Transverse colon (tissue), 4 donors: ENCODE measurements around the gene RAP1GDS1. TPM values are rescaled to one million over a fixed set of nuclear protein-coding genes. Genes with fewer than 3 reads are reported as not detected.

Source experiments
- DNase-seq: peaks from one replicate; pipeline ENCODE4 v3.0.0-alpha.2; 2019
- H3K27ac ChIP-seq, 4 donors: fragments of 200-600 bp; sonication (generic); 2 replicates each; pipeline ENCODE4 v1.5.1; 2016 to 2018; ENCODE audit warnings: inconsistent platforms in 4 of 4
- H3K27me3 ChIP-seq: fragments of 200-600 bp; sonication (generic); 2 replicates; pipeline ENCODE4 v1.5.1; 2017; ENCODE audit warnings: inconsistent platforms
- H3K36me3 ChIP-seq, 4 donors: fragments of 200-600 bp; sonication (generic); 2 replicates each; pipeline ENCODE4 v1.5.1; 2017 to 2019; ENCODE audit warnings: inconsistent platforms in 4 of 4
- H3K4me1 ChIP-seq, 4 donors: fragments of 200-600 bp; sonication (generic); 2 replicates each; pipeline ENCODE4 v1.5.1; 2017 to 2020; ENCODE audit warnings: inconsistent platforms in 4 of 4
- H3K4me3 ChIP-seq, 4 donors: fragments of 200-600 bp; sonication (generic); 1 replicate in 1 of 4; 2 replicates in 3 of 4; pipeline versions ENCODE4 v1.5.1 to v1.6.1; 2017 to 2019; ENCODE audit warnings: inconsistent platforms in 4 of 4
- H3K9me3 ChIP-seq, 2 donors: fragments of 200-600 bp; sonication (generic); 2 replicates each; pipeline ENCODE4 v1.5.1; 2017 to 2019; ENCODE audit warnings: inconsistent platforms in 2 of 2
- EP300 ChIP-seq: sonication (generic); formaldehyde crosslinking; IDR thresholded peaks from one replicate; pipeline ENCODE4 v1.6.1; 2017; ENCODE audit warnings: antibody characterized with exemption, low read depth
- POLR2A ChIP-seq: fragments of 450-650 bp; IDR thresholded peaks from one replicate; pipeline ENCODE4 v1.6.1; 2016; ENCODE audit warnings: antibody characterized with exemption, mild to moderate bottlenecking, moderate library complexity
- POLR2AphosphoS5 ChIP-seq, 3 donors: sonication (generic); formaldehyde crosslinking; IDR thresholded peaks; one replicate each; pipeline ENCODE4 v1.6.1; 2016; ENCODE audit warnings: antibody characterized with exemption in 3 of 3
- WGBS, 2 donors: methylation state at CpG; one replicate each; pipeline ENCODE4 v1.1.5; 2018; ENCODE audit warnings: low coverage in 1 of 2; 5-methylcytosine and 5-hydroxymethylcytosine counted together
- in situ Hi-C, 4 donors: fragments of 200-750 bp; cut with MboI; loops; one replicate each; pipeline versions ENCODE4 v1.15.0 to v1.15.1; 2017; ENCODE audit warnings: low sequenced_read_pairs in 3 of 4, low pct_ligation_motif_present in 1 of 4, low pct_unique_long_range_greater_than_20kb in 1 of 4
- intact Hi-C: fragments of 100-400 bp; cut with DNase I; formaldehyde crosslinking; loops from one replicate; pipeline ENCODE4 v1.15.1; 2023; ENCODE audit warnings: low total_unique reads
- total RNA-seq, 4 donors: library from RNA; depleted of rRNA; stranded (reverse); fragments of >200 nt; gene quantifications; one replicate each; pipeline ENCODE4 v1.1.0, GENCODE V29; 2016
- TF ChIP-seq, protein P1 (sequence below), 5 experiments: fragments of 200-600 bp in 3 of 5; fragments of 450-650 bp in 2 of 5; sonication (generic) in 3 of 5; IDR thresholded peaks; 1 replicate in 2 of 5; 2 replicates in 3 of 5; pipeline ENCODE4 v1.5.1; 2016 to 2017; ENCODE audit warnings: antibody characterized with exemption in 5 of 5, inconsistent platforms in 3 of 5, mild to moderate bottlenecking in 2 of 5, moderate library complexity in 1 of 5

RAP1GDS1 gene
- total RNA-seq, 4 donors from 2014 or later: 6.7 to 44.3 (median 34.2) TPM

DNA sequence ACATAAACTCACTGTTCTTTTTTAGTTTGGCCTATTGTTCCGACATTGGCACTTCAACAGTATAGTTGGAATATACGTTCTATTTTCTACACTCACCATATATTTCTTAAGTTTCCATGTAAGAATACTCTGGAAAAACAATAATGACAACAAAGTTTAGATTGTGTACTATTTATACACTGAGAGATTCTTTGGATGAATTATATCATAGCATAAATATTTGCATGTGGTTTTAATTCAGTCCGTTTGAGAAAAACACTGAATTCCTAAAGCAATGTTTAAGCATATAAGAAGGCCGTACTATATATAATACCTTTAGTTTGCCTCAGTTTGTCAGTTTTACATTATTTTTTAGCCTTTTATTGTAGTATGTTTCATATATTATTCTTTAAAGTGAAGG is 82.4 kb downstream of the RAP1GDS1 start:
- Histone ChIP-seq H3K4me3 (no peak overlapping the region), H3K4me1 (no peaks in the 10 kb centered on the region), H3K27ac (no peak overlapping the region), H3K36me3 (peaks cover 0 to 13% (median 3%) of the 10 kb centered on the region in 4 donors), H3K9me3 (peaks cover 0 to 2% of the 10 kb centered on the region in 2 donors), H3K27me3 (no peaks in the 10 kb centered on the region)
- no peak for TF ChIP-seq POLR2AphosphoS5 (IDR thresholded peaks at IDR 0.05)
- no peak for TF ChIP-seq POLR2A
- TF ChIP-seq, protein P1, sequence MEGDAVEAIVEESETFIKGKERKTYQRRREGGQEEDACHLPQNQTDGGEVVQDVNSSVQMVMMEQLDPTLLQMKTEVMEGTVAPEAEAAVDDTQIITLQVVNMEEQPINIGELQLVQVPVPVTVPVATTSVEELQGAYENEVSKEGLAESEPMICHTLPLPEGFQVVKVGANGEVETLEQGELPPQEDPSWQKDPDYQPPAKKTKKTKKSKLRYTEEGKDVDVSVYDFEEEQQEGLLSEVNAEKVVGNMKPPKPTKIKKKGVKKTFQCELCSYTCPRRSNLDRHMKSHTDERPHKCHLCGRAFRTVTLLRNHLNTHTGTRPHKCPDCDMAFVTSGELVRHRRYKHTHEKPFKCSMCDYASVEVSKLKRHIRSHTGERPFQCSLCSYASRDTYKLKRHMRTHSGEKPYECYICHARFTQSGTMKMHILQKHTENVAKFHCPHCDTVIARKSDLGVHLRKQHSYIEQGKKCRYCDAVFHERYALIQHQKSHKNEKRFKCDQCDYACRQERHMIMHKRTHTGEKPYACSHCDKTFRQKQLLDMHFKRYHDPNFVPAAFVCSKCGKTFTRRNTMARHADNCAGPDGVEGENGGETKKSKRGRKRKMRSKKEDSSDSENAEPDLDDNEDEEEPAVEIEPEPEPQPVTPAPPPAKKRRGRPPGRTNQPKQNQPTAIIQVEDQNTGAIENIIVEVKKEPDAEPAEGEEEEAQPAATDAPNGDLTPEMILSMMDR (IDR thresholded peaks at IDR 0.05): no peak
- TF ChIP-seq EP300: no peak
- no peak for DNase-seq
- WGBS, 2 donors: 85 to 86% methylated on average over 4 of the region's 4 CpGs
- intact Hi-C loops (no loop called here), in situ Hi-C loops (no loop called here)

DNA sequence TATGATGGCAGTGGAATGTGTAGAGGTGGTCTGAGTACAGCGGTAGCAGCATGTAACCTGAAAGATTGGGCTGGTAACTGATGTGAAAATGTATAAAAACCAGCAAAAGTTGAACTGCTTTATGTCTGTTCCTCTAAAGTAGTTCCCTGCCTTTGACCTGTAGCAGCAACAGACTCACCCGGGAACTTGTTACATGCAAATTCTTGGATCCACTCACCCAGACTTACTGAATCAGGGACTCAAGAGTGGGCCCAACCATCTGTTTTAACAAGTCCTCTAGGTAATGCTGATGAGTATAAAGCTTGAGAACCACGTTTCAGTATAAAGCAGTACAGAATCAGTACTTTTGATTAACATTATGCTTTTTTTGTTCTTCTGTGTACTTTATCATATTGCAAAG is 84.7 kb downstream of the RAP1GDS1 start:
- intact Hi-C loops (no loop called here), in situ Hi-C loops (no loop called here)
- Histone ChIP-seq H3K27ac (no peak overlapping the region), H3K4me3 (no peak overlapping the region), H3K27me3 (no peaks in the 10 kb centered on the region), H3K9me3 (peaks cover 0 to 3% of the 10 kb centered on the region in 2 donors), H3K4me1 (no peaks in the 10 kb centered on the region), H3K36me3 (peaks cover 0 to 13% (median 3%) of the 10 kb centered on the region in 4 donors)
- 87 to 89% methylated on average over 3 of the region's 3 CpGs for WGBS, 2 donors
- TF ChIP-seq, protein P1 (IDR thresholded peaks at IDR 0.05): no peak
- no peak for TF ChIP-seq POLR2AphosphoS5 (IDR thresholded peaks at IDR 0.05)
- no peak for TF ChIP-seq POLR2A
- no peak for TF ChIP-seq EP300
- DNase-seq: no peak

DNA sequence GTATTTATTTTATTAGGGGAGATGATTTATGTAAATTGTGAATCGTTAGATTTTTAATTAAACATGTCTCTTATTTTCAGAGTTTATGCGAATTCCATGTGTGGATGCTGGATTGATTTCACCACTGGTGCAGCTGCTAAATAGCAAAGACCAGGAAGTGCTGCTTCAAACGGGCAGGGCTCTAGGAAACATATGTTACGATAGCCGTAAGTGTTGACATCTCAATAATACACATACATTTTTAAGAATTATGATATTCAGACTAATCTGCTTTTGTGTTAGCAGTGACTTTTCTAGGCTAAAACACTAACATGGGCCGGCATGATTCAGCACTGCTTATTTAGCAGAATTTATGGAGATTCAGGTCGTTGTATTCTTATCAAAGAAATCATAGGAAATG is 91.2 kb downstream of the RAP1GDS1 start:
- Histone ChIP-seq H3K4me3 (no peak overlapping the region), H3K36me3 (peaks cover 0 to 9% (median under 1%) of the 10 kb centered on the region in 4 donors), H3K4me1 (no peaks in the 10 kb centered on the region), H3K27ac (no peak overlapping the region), H3K27me3 (no peaks in the 10 kb centered on the region), H3K9me3 (peaks cover 0 to 3% of the 10 kb centered on the region in 2 donors)
- intact Hi-C loops: no loop called here
- TF ChIP-seq, protein P1 (IDR thresholded peaks at IDR 0.05): no peak
- no peak for TF ChIP-seq EP300
- TF ChIP-seq POLR2AphosphoS5 (IDR thresholded peaks at IDR 0.05): no peak
- in situ Hi-C loops: no loop called here
- no peak for DNase-seq
- WGBS, 2 donors: 68 to 89% methylated on average over 7 of the region's 7 CpGs

DNA sequence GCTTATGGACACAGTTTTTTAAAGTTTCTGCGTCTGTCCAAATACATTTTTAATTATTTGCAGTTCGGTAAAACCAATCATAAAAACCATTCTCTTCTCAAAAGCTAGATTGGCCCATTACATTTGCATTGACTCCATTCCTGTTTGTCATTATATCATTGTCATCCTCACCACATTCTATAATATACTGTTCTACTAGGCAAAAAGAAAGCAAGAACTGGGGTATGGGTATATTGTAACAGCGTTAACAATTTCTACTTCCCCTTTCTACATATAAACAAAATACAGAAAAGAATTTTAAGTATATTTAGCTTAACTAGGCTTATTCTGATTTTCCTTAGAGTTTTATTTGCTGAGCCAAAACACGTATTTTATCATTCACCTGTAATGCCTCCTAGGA is 91.8 kb downstream of the RAP1GDS1 start:
- peaks cover 0 to 9% (median 0%) of the 10 kb centered on the region in 4 donors for H3K36me3 ChIP-seq
- H3K9me3 ChIP-seq: peaks cover 0 to 3% of the 10 kb centered on the region in 2 donors
- WGBS, 2 donors: 84 to 87% methylated on average over 4 of the region's 4 CpGs
- no peak overlapping the region for H3K27ac ChIP-seq
- intact Hi-C loops (no loop called here), in situ Hi-C loops (no loop called here)
- no peak for TF ChIP-seq EP300
- no peak for TF ChIP-seq POLR2AphosphoS5 (IDR thresholded peaks at IDR 0.05)
- TF ChIP-seq, protein P1 (IDR thresholded peaks at IDR 0.05): no peak
- TF ChIP-seq POLR2A: no peak
- no peaks in the 10 kb centered on the region for H3K27me3 ChIP-seq
- DNase-seq: no peak
- H3K4me3 ChIP-seq: no peak overlapping the region
- no peaks in the 10 kb centered on the region for H3K4me1 ChIP-seq
